ENCODE measurements around the gene CMTM4. TPM values are rescaled to one million over a fixed set of nuclear protein-coding genes. Genes with fewer than 3 reads are reported as not detected.
"Not testable (repeated sequence)": the region's sequence is repeated elsewhere in the genome, so short reads cannot be mapped to it uniquely, and the experiment has no call there.

Gene CMTM4
- total and polyA plus RNA-seq, 2 donors (not counting 1 experiment from before 2014, with no cell fraction given), result 0.06 to 0.59 TPM

DNA sequence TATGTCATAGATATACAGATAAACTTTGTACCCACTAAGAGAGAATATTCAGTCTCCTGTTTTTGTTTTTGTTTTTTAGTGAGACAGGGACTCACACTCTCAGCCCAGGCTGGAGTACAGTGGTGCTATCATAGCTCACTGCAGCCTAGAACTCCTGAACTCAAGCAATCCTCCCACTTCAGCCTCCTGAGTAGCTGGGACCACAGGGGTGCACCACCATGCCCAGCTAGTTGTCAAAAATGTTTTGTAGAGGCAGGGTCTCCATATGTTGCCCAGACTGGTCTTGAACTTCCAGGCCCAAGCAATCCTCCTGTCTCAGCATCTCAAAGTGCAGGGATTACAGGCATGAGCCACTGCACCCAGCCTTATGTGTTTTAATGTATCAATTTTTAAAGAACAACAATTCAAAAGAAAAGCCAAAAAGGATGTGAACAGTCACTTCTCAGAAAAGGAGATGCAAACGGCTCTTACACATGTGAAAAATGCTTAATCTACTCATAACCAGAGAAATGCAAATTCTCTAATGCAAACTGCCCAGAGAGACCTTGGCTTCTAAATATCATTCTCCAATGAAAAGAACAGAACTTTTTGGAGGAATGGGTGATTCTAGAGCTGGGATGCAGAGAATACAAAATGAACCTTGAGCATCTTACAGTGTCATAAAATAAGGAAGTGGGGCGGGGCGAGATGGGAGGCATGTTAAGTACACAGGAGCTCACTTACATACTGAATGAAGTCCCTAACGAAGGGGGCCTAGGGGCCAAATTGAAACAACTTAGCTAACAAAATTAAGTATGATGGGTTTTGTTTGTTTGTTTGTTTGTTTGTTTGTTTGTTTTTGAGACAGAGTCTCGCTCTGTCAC, 99.3 kb downstream of the CMTM4 start:
- H3K27me3 ChIP-seq (replicated peaks in 1 of 4; ENCODE audit: control extremely low read depth in 1 of 4, control insufficient read depth in 3 of 4, insufficient read depth in 4 of 4, low read length in 3 of 4), result peaks cover 0 to 17% (median 11%) of the 10 kb centered on the region in 4 experiments
- no peak overlapping the region for H3K4me2 ChIP-seq (replicated peaks; ENCODE audit: low read depth, low read length, poor library complexity, severe bottlenecking)
- H3K9me3 ChIP-seq (ENCODE audit: control extremely low read depth in 1 of 3, control insufficient read depth in 2 of 3, insufficient read depth in 1 of 3, low read length in 2 of 3), result peaks cover 2 to 28% (median 21%) of the 10 kb centered on the region in 3 donors
- H3K36me3 ChIP-seq (replicated peaks in 1 of 2; ENCODE audit: control extremely low read depth in 1 of 2, control insufficient read depth in 1 of 2, extremely low read depth in 1 of 2, insufficient read depth in 2 of 2, low read length in 1 of 2), result no peaks in the 10 kb centered on the region
- no peaks in the 10 kb centered on the region for H4K20me1 ChIP-seq (ENCODE audit: control insufficient read depth, insufficient read depth, low read length, poor library complexity, severe bottlenecking)
- peaks cover 8 to 9% of the 10 kb centered on the region in 2 donors for H3K4me1 ChIP-seq (ENCODE audit: control insufficient read depth in 2 of 2, insufficient read depth in 2 of 2, low read length in 2 of 2)
- H2AFZ ChIP-seq (ENCODE audit: insufficient read depth, low read depth, low read length, poor library complexity, severe bottlenecking), result no peak overlapping the region
- DNase-seq, result no peak
- intact Hi-C loops (cut with micrococcal nuclease), result no loop called here
- TF ChIP-seq EZH2 (IDR thresholded peaks at IDR 0.05; ENCODE audit: borderline replicate concordance, insufficient read depth, low read depth, low read length, poor library complexity, severe bottlenecking), result no peak
- TF ChIP-seq, protein P1, sequence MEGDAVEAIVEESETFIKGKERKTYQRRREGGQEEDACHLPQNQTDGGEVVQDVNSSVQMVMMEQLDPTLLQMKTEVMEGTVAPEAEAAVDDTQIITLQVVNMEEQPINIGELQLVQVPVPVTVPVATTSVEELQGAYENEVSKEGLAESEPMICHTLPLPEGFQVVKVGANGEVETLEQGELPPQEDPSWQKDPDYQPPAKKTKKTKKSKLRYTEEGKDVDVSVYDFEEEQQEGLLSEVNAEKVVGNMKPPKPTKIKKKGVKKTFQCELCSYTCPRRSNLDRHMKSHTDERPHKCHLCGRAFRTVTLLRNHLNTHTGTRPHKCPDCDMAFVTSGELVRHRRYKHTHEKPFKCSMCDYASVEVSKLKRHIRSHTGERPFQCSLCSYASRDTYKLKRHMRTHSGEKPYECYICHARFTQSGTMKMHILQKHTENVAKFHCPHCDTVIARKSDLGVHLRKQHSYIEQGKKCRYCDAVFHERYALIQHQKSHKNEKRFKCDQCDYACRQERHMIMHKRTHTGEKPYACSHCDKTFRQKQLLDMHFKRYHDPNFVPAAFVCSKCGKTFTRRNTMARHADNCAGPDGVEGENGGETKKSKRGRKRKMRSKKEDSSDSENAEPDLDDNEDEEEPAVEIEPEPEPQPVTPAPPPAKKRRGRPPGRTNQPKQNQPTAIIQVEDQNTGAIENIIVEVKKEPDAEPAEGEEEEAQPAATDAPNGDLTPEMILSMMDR (IDR thresholded peaks at IDR 0.05), result no peak
- ChIA-PET POLR2A (no interaction called here), CTCF (interaction anchor here (1.2 kb wide), 1 partner anchor 115 kb away, joined by 3 read pairs; no protein-coding TSS in a partner anchor)
- Mint-ChIP-seq H3K27ac (no peak overlapping the region), H3K9me3 (ENCODE audit: insufficient read depth) (peaks cover 6% of the 10 kb centered on the region), H3K4me1 (peaks cover 8% of the 10 kb centered on the region), H3K27me3 (peaks cover 25% of the 10 kb centered on the region), H3K4me3 (no peak overlapping the region)
- WGBS (ENCODE audit: insufficient coverage), result 44% methylated on average over 3 of the region's 5 CpGs
- no peak overlapping the region for H3K4me3 ChIP-seq (ENCODE audit: control extremely low read depth in 1 of 5, extremely low read depth in 1 of 5, insufficient read depth in 1 of 5, low read depth in 2 of 5, low read length in 4 of 5)
- no peaks in the 10 kb centered on the region for H3K79me2 ChIP-seq (ENCODE audit: control insufficient read depth, insufficient read depth, low read length)
- no peak overlapping the region for H3K27ac ChIP-seq (ENCODE audit: low read length in 2 of 2)
- no peak for ATAC-seq (ENCODE audit: low read depth)
- no peak overlapping the region for H3K9ac ChIP-seq (ENCODE audit: low read length)

DNA sequence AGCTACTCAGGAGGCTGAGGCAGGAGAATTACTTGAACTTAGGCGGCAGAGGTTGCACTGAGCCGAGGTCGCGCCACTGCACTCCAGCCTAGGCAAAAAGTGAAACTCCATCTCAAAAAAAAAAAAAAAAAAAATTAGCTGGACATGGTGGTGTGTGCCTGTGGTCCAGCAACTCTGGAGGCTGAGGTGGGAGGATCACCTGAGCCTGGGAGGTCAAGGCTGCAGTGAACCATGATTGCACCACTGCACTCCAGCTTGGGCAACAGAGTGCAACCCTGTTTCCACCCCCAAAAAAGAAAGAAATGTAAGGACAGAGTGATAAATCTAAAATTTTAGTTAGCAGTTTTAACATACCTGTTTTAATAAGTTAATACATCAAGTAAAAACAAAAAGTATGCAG, 100.0 kb downstream of the CMTM4 start:
- H2AFZ ChIP-seq (ENCODE audit: insufficient read depth, low read depth, low read length, poor library complexity, severe bottlenecking); H3K4me3 Mint-ChIP-seq; H4K20me1 ChIP-seq (ENCODE audit: control insufficient read depth, insufficient read depth, low read length, poor library complexity, severe bottlenecking); H3K4me2 ChIP-seq (replicated peaks; ENCODE audit: low read depth, low read length, poor library complexity, severe bottlenecking); H3K4me3 ChIP-seq (ENCODE audit: control extremely low read depth in 1 of 5, extremely low read depth in 1 of 5, insufficient read depth in 1 of 5, low read depth in 2 of 5, low read length in 4 of 5); H3K9me3 Mint-ChIP-seq (ENCODE audit: insufficient read depth); H3K79me2 ChIP-seq (ENCODE audit: control insufficient read depth, insufficient read depth, low read length); intact Hi-C loops (cut with micrococcal nuclease); H3K27ac ChIP-seq (ENCODE audit: low read length in 2 of 2); DNase-seq; POLR2A ChIA-PET; H3K9ac ChIP-seq (ENCODE audit: low read length); ATAC-seq (ENCODE audit: low read depth); H3K36me3 ChIP-seq (replicated peaks in 1 of 2; ENCODE audit: control extremely low read depth in 1 of 2, control insufficient read depth in 1 of 2, extremely low read depth in 1 of 2, insufficient read depth in 2 of 2, low read length in 1 of 2); H3K27ac Mint-ChIP-seq; H3K4me1 ChIP-seq (ENCODE audit: control insufficient read depth in 2 of 2, insufficient read depth in 2 of 2, low read length in 2 of 2); H3K4me1 Mint-ChIP-seq: not testable (repeated sequence)
- H3K9me3 ChIP-seq (ENCODE audit: control extremely low read depth in 1 of 3, control insufficient read depth in 2 of 3, insufficient read depth in 1 of 3, low read length in 2 of 3), result peaks cover 2 to 21% (median 17%) of the 10 kb centered on the region in 3 donors
- no CpG with 5 or more reads among the region's 4 CpGs for WGBS (ENCODE audit: insufficient coverage)
- H3K27me3 ChIP-seq (replicated peaks in 1 of 4; ENCODE audit: control extremely low read depth in 1 of 4, control insufficient read depth in 3 of 4, insufficient read depth in 4 of 4, low read length in 3 of 4), result peaks cover 0 to 17% (median 8%) of the 10 kb centered on the region in 4 experiments
- H3K27me3 Mint-ChIP-seq, result peaks cover 25% of the 10 kb centered on the region
- CTCF ChIA-PET, result interaction anchor here (1.2 kb wide), 2 partner anchors 12 to 114 kb away, joined by 3 to 8 read pairs; no protein-coding TSS in a partner anchor

Measured in B cell (primary cell).